ELF-1 (cell line): ENCODE results near the gene WWC1.
"Not testable (repeated sequence)": the region's sequence is repeated elsewhere in the genome, so short reads cannot be mapped to it uniquely, and the experiment has no call there.

Source experiments
- DNase-seq: peaks from one replicate; pipeline ENCODE4 v3.0.0-alpha.2; 2016; ENCODE audit warnings: low read depth, low spot score

The WWC1 gene

DNA sequence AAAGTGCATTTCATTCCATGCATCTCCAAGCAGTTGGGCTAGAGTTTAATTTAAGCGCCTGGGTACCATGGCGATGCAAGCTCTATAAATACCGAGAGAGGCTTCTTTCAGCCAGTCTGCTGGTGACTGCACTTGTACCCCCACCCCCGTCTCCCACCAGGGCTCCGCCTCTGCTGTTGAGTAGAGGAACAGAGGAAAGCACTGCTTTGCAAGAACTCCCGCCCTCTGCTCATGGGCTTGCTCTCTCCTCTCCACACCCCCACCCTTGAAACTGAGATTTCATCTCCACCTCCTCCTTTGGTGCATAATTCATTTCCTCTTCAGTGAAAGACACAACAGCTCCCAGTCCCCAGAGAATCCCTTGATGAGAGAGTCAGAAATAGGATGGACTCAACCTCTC lies 5.1 kb upstream of the WWC1 start:
- no peak for DNase-seq

GRCh38 chr5:168286863-168287262 lies 4.6 kb upstream of the WWC1 start:
- DNase-seq: not testable (repeated sequence)

- no peak for DNase-seq
Measured at GRCh38 chr5:168287362-168287761, 4.1 kb upstream of the WWC1 start.

DNA sequence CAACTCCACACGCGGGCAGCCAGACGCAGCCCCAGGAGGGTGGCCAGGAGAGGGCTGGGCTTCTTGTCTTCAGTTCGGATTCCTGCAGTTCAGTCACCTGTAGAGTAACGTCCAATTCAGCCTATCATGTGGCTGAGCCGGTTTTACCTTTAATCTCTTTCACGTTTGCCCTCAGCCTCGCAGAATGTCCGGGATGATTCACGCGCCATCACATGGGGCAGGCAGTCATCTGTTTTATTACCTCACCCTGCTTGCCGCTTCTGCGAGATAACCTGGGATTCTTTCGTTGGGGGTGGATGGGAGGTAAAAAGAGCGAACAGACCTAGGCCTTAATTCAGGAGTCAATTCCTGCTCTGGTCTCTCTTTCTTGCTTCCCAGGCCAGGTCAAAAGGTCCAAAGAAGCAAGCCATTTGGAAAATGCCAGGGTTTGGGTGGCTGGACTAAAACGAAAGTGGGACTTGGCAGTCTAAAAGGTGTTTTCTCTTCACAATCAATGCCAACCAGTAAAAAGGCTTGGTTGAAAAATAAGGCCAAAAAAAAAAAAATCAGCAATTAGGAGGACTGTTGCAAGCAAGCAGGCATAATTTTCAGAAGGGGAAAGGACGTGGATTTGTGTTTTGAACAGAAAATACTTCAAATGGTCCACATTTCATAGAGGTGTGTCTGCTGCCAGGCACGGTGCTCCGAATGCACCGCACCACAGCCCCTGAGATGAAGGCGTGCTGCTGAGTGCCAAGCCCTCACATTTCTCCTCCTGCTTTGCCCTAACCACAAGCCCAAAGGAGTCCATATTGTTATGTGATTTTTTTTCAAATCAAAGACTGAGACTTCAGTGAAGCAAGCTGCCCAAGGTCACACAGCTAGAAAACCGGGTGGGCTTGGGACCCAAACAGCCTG lies 2.8 kb upstream of the WWC1 start:
- peak; percentile 87 for DNase-seq

DNA sequence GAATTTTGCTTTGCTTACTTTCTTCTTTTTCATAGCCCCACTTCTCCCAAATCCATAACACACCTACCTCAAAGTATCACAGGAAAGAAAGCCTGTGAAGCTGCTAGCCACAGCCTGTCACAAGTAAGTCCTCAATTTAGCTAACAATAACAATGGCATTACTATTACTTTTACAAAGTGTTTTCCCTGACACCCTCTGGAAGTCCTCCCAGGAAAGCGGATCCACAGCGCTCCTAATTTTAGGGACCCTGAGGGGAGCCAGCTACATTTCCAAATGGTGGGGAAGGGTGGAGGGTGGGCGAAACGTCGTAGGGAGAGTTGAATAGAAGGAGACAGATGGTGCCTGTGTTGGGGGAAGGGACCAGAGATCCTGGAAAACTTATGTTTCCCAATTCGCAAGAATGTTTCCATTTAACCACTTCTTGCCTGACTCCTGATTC lies 523 bp upstream of the WWC1 start:
- no peak for DNase-seq

- no peak for DNase-seq
Measured at GRCh38 chr5:168291964-168292785, 730 bp downstream of the WWC1 start.

DNA sequence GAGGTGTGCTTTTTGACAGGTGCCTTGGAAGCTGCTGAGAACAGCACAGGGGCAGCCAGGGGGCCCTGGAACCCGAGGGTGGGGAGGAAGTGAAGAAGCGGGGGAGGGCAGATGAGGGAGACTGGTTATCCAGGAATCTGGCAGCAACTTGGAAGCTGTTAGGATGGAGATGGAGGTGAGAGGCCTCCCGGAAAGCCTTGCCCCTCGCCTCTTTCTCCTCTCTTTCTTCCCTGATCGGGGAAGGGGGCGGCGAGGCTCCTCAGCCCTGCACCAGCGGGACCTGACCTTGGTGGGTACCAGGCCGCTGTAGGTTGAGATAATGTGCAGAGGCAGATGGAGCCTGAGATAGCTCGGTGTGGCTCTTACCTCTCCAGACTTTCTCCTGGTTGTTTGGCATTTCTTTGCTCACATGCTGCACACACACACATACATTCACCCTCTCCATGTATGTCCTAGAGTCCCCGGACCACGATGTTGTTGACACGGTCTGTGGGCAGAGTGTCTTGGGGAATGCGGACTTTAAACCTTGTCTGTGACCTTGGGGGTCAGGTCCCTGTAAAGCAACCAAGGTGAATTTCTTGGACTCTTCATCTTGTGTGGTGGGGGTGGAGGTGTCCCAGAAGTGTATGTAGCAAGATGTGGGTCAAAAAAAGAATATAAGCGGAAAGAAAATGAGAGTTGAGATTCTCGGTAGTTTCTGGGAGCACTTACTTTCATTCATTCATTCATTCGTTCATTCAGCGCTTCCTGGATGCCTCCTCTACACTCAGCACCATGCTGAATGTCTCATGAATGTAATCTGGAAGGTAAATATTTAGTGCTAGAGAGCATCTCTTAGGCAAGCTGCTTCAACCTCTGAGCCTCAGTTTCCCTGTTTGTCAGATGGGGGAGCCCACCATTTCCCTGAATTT lies 1.6 kb downstream of the WWC1 start:
- no peak for DNase-seq

- DNase-seq: peak; percentile 90
Measured at GRCh38 chr5:168295574-168296201, 4.2 kb downstream of the WWC1 start.

- DNase-seq: no peak
Measured at GRCh38 chr5:168296682-168297081, 5.2 kb downstream of the WWC1 start.

DNA sequence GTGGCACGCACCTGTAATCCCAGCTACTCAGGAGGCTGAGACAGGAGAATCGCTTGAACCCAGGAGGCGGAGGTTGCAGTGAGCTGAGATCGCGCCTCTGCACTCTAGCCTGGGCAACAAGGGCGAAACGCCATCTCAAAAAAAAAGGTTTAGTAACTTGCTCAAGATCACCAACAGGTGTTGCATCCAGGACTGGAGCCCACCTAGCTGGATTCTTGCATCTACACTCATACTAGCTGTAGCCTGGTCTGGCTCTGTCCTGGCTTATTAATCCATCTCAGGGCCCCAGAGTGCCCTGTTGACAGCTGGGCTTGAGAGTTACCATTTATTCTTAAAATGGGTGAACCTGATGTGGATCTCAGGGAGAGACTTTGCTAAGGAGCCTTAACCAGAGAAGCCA lies 7.5 kb downstream of the WWC1 start:
- DNase-seq: no peak

- no peak for DNase-seq
Measured at GRCh38 chr5:168299372-168299771, 7.9 kb downstream of the WWC1 start.

DNA sequence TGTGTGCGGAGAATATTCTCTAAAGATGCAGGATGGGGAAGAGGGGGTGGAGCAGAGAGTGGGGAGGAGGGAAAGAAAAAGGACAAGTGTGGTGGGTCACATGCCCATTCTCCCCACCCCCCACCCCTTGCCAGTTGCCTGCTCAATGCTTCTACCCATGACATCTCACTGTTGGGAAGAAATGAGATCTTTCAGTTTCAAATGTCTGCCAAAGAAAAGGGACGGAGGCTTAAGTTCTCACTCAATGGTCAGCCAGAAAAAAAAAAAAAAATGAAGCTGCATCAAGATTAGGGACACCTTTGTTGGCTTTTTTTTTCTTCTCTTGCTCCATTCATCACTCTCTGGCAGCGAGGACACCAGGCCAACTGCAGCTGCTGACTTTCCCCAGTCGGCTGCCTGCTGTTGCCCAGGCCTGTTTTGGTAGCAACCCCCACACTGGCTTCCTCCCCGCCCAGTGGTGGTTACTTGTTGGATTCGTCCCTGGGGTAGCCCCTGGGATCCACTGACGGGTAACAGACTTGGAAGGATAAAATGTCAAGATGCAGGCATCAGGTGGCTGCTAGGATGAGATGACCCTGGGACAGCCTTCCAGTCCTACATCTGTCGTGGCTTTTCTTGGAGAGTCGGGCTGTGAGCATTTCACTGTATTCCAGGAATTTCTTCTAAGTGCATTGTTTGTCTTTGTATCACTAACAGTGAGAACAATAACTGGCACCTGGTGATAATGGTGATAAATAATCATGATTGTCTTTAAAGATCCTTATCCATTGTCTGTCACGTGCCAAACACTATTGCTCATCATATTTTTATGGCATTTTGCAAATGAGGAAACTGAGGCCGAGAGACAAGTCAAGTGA lies 9.1 kb downstream of the WWC1 start:
- peak; percentile 36 for DNase-seq

DNA sequence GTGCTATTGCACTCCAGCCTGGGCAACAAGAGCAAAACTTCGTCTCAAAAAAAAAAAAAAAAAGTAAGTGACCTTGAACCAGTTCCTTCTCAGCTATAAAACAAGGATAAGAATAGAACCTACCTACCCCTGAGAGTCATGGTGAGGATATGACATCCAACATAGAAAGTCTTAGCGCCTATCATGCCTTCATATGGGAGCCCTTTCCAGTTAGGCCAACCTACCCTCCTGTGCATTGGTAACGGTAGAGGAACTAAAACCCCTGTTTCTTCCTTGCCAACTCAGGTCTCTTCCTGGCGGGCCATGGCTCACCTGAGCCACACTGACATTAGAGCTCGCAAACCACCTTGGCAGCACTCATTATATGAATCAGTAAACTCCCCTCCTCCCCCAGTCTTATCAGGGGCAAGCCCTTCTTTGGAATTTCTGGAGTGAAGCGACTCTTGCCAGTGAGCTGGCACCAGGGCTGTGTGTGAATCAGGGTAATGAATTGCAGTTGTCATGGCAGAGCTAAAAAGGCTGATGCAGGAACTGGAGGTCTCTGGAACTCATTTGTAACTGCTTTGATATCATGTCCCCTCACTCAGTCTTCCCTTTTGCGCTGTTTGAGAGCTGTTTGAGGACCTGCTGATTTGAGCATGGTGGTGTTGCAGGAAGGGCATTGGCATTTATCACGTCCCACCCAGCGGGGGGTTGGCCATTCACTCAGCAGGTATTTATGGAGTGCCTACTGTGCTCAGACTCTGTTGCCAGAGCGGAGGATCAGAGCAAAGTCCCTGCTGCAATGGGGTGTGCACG lies 10.3 kb downstream of the WWC1 start:
- peak; percentile 38 for DNase-seq

DNA sequence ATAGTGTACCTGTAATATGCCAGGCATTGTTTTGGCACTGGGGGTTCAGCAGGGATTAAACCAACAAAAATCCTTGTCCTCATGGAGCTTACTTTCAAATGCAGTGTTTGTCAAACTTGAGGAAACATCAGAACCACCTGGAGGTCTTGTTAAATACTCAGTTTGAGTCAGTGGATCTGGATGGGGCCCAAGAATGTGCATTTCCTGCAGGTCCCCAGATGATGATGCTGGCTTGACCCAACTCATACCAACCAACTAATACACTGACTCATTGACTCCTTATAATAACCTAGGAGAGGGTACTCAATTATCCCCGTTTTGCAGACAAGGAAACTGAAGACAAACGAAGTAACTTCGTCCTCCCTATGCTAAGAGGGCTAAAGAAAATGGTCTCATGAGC lies 11.3 kb downstream of the WWC1 start:
- DNase-seq: no peak

- DNase-seq: no peak
Measured at GRCh38 chr5:168303393-168304025, 12.1 kb downstream of the WWC1 start.

DNA sequence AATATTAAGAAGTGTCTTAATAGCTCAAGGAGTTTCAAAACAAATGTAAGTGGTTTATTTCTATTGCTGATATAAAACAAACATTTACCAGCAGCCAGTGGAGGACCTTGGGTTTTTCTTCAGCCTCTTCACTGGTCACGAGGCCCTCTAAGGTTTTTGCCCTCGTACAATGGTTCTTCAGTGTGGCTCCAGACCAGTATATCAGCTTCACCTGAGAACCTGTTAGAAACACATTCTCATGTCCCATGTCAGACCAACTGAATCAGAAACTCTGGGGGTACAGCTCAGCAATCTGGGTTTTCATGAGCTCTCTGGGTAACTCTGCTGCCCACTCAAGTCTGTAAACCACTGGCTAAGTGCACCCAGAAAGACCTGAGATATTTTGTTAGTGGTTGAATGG lies 12.9 kb downstream of the WWC1 start:
- DNase-seq: no peak

GRCh38 chr5:168305281-168305680 lies 13.8 kb downstream of the WWC1 start:
- DNase-seq: no peak

DNA sequence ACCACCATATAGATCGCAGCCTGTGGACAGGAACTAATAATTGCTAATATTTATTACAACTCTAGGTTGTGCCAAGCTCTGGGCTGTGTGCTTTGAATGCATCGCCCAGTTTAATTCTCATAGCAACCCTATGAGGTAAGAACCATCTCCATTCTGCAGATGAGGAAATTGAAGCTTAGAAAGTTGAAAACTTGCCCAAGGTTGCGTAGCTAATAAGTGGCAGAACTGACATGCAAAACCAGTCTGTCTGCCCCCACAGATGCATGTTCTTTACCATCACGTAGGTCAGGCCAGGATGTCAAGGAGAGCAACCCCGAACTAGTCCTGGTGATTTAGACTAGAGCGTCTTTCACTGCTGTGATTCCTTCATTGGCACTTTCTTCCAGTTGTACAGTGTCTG lies 15.6 kb downstream of the WWC1 start:
- DNase-seq: no peak
